ENCODE data around the gene OR56B4.
A peak's percentile ranks its signal among the peaks of the same experiment; 100 is the strongest.
"Not testable (repeated sequence)": the region's sequence is repeated elsewhere in the genome, so short reads cannot be mapped to it uniquely, and the experiment has no call there.

Gene OR56B4, protein sequence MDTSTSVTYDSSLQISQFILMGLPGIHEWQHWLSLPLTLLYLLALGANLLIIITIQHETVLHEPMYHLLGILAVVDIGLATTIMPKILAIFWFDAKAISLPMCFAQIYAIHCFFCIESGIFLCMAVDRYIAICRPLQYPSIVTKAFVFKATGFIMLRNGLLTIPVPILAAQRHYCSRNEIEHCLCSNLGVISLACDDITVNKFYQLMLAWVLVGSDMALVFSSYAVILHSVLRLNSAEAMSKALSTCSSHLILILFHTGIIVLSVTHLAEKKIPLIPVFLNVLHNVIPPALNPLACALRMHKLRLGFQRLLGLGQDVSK

DNA sequence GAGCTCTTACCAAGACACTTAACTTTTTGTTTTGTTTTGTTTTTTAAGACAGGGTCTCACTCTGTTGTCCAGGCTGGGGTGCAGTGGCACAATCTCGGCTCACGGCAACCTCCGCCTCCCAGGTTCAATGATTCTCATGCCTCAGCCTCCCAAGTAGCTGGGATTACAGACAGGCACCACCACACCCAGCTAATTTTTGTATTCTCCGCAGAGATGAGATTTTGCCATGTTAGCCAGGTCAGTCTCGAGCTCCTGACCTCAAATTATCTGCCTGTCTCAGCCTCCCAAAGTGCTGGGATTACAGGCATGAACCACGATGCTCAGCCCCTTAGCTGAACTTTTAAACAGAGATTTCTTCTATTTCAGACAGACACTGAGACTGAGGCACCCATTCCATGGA is at the start of gene OR56B4:
Gene OR56B4, plus strand, starts transcription at position 301 of the 400 bp plus-strand sequence. Its CDS starts 95 bp downstream, at position 396.
- DNase-seq = not testable (repeated sequence)

- no peak for DNase-seq
Observed at GRCh38 chr11:6061475-6061874, 46.0 kb upstream of the OR56B4 start.

GRCh38 chr11:6062691-6063358 is 44.7 kb upstream of the OR56B4 start:
- no peak for DNase-seq

DNA sequence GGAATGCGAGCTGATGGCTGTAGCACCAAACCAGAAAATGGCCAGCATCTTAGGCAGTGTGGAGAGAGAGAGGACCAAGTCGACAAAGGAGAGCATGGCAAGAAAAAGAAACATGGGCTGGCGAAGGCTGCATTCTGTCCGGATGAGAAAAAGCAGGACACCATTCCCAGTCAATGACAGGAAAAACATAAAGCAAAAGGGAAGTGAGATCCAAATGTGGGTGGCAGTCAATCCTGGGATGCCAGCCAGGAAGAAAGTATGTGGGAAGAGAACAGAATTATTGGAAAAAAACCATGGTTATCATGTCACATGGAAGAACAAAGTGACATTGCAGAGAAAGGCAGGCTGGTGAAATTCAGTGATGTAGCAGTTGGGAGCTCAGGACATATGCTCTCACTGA is 40.0 kb upstream of the OR56B4 start:
- DNase-seq = peak in 1 of 2 donors; percentile 40

DNA sequence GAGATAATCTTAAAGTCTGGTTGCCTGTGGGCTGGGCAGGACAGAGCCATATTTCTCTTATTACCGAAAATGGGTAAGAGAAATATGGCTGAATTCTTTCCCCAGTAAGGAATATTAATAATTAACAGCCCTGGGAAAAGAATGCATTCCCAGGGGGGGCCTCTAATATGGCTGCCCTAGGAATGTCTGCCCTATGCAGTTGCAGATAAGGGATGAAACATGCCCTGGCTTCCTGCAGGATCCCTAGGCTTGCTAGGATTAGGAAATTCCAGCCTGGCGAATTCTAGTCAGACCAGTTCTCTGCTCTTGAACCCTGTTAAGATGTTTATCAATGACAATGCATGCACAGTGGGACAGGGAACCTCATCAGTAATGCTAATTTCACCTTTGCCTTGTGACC is 31.0 kb upstream of the OR56B4 start:
- DNase-seq = not testable (repeated sequence)

- DNase-seq = no peak
Observed at GRCh38 chr11:6077723-6078122, 29.8 kb upstream of the OR56B4 start.

DNA sequence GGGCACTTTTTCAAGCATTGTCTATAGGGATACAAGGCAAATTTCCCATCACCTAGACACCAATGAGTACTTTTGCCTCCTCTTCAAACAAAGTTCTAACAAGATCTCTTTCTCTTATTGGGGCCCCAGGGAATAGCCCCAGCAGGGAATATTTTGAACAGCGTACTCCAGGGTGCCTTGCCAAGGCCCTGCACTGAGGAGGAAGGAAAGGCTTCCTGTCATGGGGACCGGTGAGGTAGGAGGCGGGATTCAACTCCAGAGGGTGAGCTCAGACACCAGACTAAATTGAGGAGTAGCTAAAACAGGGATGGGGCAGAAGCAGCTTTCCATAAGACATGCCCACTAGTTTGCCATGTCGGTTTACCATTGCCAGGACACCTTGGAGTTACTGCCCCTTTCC is 28.0 kb upstream of the OR56B4 start:
- DNase-seq = no peak

- no peak for DNase-seq
Observed at GRCh38 chr11:6083129-6083528, 24.4 kb upstream of the OR56B4 start.

GRCh38 chr11:6084587-6084986 is 22.9 kb upstream of the OR56B4 start:
- no peak for DNase-seq

GRCh38 chr11:6094186-6094585 is 13.3 kb upstream of the OR56B4 start:
- no peak for DNase-seq

GRCh38 chr11:6095798-6096197 is 11.7 kb upstream of the OR56B4 start:
- DNase-seq = no peak

- no peak for DNase-seq
Observed at GRCh38 chr11:6096417-6096816, 11.1 kb upstream of the OR56B4 start.

GRCh38 chr11:6099577-6099976 is 7.9 kb upstream of the OR56B4 start:
- no peak for DNase-seq

DNA sequence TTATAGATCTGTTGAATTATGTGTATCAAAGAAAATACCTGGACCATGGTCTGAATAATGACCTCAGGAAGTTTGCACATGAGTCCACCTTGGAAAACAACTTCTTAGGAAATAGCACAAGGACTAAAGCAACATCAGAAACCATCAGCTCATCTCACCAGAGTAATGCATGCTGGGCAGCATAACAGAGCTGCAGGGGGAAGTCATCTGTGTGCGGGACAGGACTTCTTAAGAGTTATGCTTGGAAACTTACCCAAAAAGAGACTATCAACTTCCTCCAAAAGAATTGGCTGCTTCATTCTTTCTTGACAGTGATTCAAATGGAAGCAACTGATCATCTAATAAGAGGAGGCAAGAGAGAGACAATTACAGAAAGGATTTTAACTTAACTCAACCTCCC is 2.5 kb downstream of the OR56B4 start:
- no peak for DNase-seq

- no peak for DNase-seq
Observed at GRCh38 chr11:6111673-6112072, 4.2 kb downstream of the OR56B4 start.

DNA sequence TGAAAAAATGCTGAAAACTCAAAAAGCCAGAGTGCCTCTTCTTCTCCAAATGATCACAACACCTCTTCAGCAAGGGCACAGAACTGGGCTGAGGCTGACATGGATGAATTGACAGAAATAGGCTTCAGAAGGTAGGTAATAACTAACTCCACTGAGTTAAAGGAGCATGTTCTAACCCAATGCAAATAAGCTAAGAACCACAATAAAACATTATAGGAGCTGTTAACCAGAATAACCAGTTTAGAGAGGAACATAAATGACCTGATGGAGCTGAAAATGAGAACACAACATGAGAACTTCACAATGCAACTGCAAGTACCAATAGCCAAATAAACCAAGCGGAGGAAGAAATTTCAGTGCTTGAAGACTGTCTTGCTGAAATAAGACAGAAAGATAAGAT is 9.2 kb downstream of the OR56B4 start:
- DNase-seq = no peak

DNA sequence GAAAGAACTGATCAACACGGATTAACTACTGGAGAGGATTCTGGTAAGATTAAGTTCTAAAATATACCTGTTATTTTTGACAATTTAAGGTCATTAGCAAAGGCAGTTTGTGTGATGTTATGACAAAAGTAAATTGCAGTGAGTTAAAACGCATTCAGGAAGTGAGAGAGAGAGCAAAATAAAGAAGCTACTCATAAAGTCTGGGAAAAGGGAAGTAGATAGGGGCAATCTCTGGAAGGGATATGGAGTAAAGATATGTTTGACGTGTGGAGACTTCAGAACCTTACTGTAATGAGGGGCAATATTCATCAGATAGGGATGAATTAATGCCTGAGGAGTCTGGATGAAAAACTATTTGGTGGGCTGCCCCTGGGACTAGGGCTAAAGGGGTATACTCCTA is 16.8 kb downstream of the OR56B4 start:
- no peak for DNase-seq

- no peak for DNase-seq
Observed at GRCh38 chr11:6127881-6128280, 20.4 kb downstream of the OR56B4 start.

- DNase-seq = no peak
Observed at GRCh38 chr11:6129011-6129410, 21.5 kb downstream of the OR56B4 start.

- no peak for DNase-seq
Observed at GRCh38 chr11:6129635-6130034, 22.2 kb downstream of the OR56B4 start.

DNA sequence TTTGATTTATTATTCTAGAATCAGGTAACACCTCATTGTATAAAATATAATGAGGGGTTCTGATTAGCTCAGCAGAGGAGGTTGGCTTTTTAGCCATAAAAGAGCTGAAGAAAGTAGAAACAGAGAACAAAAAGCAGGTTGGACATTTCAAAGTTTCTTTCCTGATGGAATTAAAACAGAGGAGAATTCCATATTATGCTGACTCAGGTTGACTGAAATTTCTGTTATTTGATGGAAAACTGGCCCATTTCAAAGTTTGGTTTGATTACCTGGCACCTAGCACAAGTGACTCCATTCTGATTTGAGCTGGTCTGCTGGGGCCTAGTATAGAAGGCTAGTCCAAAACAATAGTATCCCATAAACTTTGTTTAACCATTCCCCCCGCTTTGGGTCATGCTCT is 24.9 kb downstream of the OR56B4 start:
- no peak for DNase-seq

DNA sequence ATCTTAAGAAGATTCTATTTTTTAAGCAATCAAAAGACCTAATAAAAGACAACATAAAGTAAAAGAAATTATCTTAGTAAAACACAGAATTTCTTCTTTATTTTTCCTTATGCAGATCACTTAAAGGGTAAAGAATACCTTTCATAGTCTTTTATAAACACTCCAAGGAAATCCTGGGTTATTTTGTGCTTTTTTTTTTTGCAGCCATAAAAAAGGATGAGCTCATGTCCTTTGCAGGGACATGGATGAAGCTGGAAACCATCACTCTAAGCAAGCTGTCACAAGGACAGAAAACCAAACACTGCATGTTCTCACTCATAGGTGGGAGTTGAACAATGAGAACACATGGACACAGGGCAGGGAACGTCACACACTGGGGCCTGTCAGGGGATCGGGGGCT is 28.5 kb downstream of the OR56B4 start:
- DNase-seq = not testable (repeated sequence)

DNA sequence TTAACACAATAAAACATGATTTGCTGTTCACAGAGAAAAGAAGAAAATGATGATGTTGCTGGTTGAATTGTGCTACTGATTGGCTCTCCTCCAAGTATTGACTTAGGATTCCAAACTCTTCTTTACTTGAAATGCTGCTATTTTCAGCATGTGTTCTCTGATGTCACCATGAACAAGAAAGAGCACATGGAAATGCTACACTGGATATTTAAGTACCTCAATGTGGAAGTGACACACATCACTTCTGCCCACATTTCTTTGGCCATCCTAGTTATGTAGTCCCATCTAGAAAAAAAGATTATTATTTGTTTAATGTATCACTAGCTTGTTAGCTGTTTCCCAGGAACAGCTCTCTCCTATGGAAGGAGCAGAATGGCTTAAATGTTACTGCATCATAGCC is 35.5 kb downstream of the OR56B4 start:
- no peak for DNase-seq

- DNase-seq = not testable (repeated sequence)
Observed at GRCh38 chr11:6143737-6144136, 36.3 kb downstream of the OR56B4 start.

- DNase-seq = no peak
Observed at GRCh38 chr11:6151117-6151516, 43.6 kb downstream of the OR56B4 start.

Data from hippocampal formation (tissue), 2 donors.